Astrocyte (in vitro differentiated cells and primary cell): ENCODE data around the gene UNC5C.

ENCODE experiments used
- EZH2 ChIP-seq: IDR thresholded peaks from 2 replicates; pipeline ENCODE4 v1.6.1; 2012; ENCODE audit warnings: mild to moderate bottlenecking, low read length, inconsistent platforms; ENCODE audit not compliant: insufficient read depth
- TF ChIP-seq, protein P1 (sequence below): IDR thresholded peaks from 2 replicates; pipeline ENCODE4 v1.5.1; 2011; ENCODE audit warnings: low read depth, mild to moderate bottlenecking, inconsistent platforms, low read length, moderate library complexity; ENCODE audit not compliant: insufficient read depth

DNA sequence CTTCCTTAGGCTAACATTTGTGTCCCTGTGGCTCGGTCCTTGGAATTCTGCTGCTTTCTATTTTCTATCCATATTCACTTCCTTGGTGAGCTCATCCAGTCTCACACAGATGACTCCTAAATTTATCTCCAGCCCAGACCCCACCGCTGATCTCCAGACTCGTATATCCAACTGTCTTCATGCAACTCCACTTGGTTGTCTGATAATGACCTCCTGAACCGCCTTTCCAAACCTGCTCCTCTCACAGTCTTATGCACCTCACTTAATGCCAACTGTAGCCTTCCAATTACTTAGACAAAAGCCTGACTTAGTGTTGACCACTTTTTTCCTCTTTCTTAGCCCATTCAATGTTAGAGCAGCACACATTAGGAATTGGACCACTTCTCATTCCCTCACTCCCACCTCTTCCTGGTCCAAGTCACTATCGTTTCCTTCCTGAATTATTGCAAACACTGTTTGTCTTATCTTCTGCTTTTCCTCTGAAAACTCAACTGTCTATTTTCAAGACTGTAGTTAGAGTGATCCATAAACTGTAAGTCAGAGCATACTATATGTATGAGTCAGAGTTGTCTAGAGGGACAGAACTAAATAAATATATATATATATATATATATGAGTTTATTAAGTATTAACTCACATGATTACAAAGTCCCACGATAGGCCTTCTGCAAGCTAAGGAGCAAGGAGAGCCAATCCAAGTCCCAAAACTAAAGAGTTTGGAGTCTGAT, 292.5 kb downstream of the UNC5C start:
- TF ChIP-seq, protein P1, sequence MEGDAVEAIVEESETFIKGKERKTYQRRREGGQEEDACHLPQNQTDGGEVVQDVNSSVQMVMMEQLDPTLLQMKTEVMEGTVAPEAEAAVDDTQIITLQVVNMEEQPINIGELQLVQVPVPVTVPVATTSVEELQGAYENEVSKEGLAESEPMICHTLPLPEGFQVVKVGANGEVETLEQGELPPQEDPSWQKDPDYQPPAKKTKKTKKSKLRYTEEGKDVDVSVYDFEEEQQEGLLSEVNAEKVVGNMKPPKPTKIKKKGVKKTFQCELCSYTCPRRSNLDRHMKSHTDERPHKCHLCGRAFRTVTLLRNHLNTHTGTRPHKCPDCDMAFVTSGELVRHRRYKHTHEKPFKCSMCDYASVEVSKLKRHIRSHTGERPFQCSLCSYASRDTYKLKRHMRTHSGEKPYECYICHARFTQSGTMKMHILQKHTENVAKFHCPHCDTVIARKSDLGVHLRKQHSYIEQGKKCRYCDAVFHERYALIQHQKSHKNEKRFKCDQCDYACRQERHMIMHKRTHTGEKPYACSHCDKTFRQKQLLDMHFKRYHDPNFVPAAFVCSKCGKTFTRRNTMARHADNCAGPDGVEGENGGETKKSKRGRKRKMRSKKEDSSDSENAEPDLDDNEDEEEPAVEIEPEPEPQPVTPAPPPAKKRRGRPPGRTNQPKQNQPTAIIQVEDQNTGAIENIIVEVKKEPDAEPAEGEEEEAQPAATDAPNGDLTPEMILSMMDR: no peak
- TF ChIP-seq EZH2: no peak
